BLaER1 treated with 17β-estradiol and CSF1 and Interleukin-3, amounts not matched to agents 10 nM and 100 nM (cell line): ENCODE measurements around the gene CLDN14.

Experiments
- H3K27ac ChIP-seq, 11 experiments: shearing (Covaris generic); formaldehyde crosslinking; 2 replicates each; pipeline ENCODE4 v1.8.1; 2022
- H3K27me3 ChIP-seq, 11 experiments: shearing (Covaris generic); formaldehyde crosslinking; 2 replicates each; pipeline ENCODE4 v1.8.1; 2022
- H3K36me3 ChIP-seq, 11 experiments: shearing (Covaris generic); formaldehyde crosslinking; 2 replicates each; pipeline ENCODE4 v1.8.1; 2022
- H3K4me1 ChIP-seq, 10 experiments: shearing (Covaris generic); formaldehyde crosslinking; 2 replicates each; pipeline ENCODE4 v1.8.1; 2022
- H3K4me2 ChIP-seq, 11 experiments: shearing (Covaris generic); formaldehyde crosslinking; 2 replicates each; pipeline ENCODE4 v1.8.1; 2022
- H3K4me3 ChIP-seq, 10 experiments: shearing (Covaris generic); formaldehyde crosslinking; 2 replicates each; pipeline ENCODE4 v1.8.1; 2022
- H3K9ac ChIP-seq, 11 experiments: shearing (Covaris generic); formaldehyde crosslinking; 2 replicates each; pipeline ENCODE4 v1.8.1; 2022
- H3K9me3 ChIP-seq, 11 experiments: shearing (Covaris generic); formaldehyde crosslinking; replicated peaks in 1 of 11; 2 replicates each; pipeline ENCODE4 v1.8.1; 2022
- H4K20me1 ChIP-seq, 11 experiments: shearing (Covaris generic); formaldehyde crosslinking; 2 replicates each; pipeline ENCODE4 v1.8.1; 2022
- Cebpa-rat ChIP-seq, 11 experiments: shearing (Covaris generic); IDR thresholded peaks; 2 replicates each; pipeline ENCODE4 v1.8.1; 2022

The CLDN14 gene

DNA sequence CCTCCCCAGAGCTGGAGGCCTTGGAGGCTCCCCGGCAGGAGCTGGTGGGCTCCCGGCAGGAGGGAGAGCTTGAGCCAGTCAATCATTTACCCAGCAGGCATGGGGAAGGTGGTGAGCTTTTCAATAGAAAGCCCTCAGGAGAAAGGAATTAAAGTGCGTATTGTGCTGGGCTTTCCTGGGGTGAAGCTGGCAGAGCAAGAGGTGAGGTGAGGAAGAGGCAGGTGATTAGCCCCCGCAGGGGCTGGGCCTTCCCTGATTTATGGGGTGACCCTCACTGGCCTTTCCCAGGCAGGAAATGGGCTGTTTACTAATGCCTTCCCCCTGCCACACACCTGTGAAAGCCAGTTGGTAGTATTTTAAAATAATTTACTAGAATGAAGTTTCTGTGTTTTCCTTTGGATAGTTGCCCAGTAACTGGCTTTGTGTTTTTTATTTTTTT is 25.8 kb downstream of the CLDN14 start:
- Histone ChIP-seq H3K9me3 (no peaks in the 10 kb centered on the region), H3K4me3 (no peak overlapping the region), H3K9ac (no peak overlapping the region), H3K4me2 (no peak overlapping the region), H3K36me3 (no peaks in the 10 kb centered on the region), H3K27ac (no peak overlapping the region), H3K4me1 (peaks cover 0 to 11% (median 0%) of the 10 kb centered on the region in 10 experiments; a peak in 4 of 20 replicates), H4K20me1 (no peaks in the 10 kb centered on the region), H3K27me3 (no peaks in the 10 kb centered on the region)
- no peak for TF ChIP-seq Cebpa-rat (IDR thresholded peaks at IDR 0.05)

DNA sequence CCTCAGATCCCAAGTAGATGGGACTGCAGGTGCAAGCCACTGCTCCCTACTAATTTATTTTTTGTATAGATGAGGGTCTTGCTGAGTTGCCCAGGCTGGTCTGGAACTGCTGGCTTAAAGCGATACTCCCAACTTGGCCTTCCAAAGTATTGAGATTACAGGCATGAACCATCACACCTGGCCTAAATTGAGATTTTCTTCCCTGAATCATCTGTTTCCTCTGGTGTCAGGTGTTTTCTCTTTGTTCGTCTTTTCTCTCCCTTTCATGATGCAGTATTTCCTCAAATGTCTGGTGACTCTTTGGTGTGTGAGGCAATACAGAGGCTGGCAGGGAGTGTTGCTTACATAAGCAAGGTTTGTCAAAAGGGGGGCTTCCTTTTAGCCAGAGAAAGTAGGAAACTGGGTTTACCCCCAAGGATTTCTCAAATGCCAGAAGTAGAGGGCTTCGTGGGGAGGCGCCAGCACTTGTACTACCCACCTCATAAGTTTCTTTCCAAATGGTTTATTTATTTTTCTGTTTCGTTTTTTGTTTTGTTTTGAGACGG is 27.6 kb downstream of the CLDN14 start:
- Histone ChIP-seq H4K20me1 (no peaks in the 10 kb centered on the region), H3K9me3 (no peaks in the 10 kb centered on the region), H3K4me2 (no peak overlapping the region), H3K27me3 (no peaks in the 10 kb centered on the region), H3K27ac (no peak overlapping the region), H3K9ac (no peak overlapping the region), H3K36me3 (no peaks in the 10 kb centered on the region), H3K4me3 (no peak overlapping the region), H3K4me1 (peaks cover 0 to 11% (median 0%) of the 10 kb centered on the region in 10 experiments; a peak in 4 of 20 replicates)
- no peak for TF ChIP-seq Cebpa-rat (IDR thresholded peaks at IDR 0.05)

DNA sequence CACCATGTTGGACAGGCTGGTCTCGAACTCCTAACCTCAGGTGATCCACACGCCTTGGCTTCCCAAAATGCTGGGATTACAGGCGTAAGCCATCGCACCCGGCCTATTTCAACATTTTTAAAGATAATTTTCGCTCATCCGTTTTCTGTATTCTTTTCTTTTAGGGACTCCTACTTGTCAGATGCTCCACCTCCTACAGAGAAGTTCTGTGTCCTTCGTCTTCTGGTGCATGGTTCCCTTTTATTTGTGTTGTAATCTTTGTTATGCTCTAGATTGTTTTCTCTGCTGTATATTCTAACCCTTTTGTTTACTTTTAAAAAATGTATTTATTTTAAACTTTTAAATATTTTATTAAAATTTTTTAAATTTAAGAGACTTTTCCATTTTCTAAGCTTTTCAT is 28.4 kb downstream of the CLDN14 start:
- H3K4me1 ChIP-seq, result peaks cover 0 to 3% (median 0%) of the 10 kb centered on the region in 10 experiments; a peak in 4 of 20 replicates
- no peak overlapping the region for H3K4me2 ChIP-seq
- no peak overlapping the region for H3K27ac ChIP-seq
- no peaks in the 10 kb centered on the region for H3K9me3 ChIP-seq
- no peaks in the 10 kb centered on the region for H3K36me3 ChIP-seq
- no peak overlapping the region for H3K4me3 ChIP-seq
- no peaks in the 10 kb centered on the region for H3K27me3 ChIP-seq
- H4K20me1 ChIP-seq, result no peaks in the 10 kb centered on the region
- H3K9ac ChIP-seq, result no peak overlapping the region
- TF ChIP-seq Cebpa-rat (IDR thresholded peaks at IDR 0.05), result no peak

DNA sequence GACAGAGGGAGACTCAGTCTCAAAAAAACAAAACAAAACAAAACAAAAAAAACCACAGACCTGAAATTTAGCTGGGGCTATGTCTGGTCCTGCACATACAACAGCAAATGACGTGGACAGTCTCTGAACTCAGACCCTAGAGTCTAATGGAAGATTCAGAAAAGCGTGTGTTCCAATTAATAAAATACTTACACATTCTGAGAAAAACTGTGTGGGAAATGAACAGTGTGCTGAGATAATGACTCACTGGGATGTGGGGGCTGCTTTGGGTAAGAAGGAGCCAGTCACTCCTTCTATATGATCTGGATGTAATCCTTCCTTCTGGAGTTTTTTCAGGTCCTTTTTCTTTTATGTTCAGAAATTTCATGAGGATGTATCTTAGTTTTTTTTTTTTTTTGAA is 29.4 kb downstream of the CLDN14 start:
- no peak overlapping the region for H3K4me2 ChIP-seq
- no peak overlapping the region for H3K27ac ChIP-seq
- no peak overlapping the region for H3K9ac ChIP-seq
- no peak overlapping the region for H3K4me3 ChIP-seq
- H3K36me3 ChIP-seq, result no peaks in the 10 kb centered on the region
- H3K27me3 ChIP-seq, result no peaks in the 10 kb centered on the region
- no peaks in the 10 kb centered on the region; a peak in 1 of 20 replicates for H3K4me1 ChIP-seq
- no peak for TF ChIP-seq Cebpa-rat (IDR thresholded peaks at IDR 0.05)
- H4K20me1 ChIP-seq, result no peaks in the 10 kb centered on the region
- no peaks in the 10 kb centered on the region for H3K9me3 ChIP-seq

DNA sequence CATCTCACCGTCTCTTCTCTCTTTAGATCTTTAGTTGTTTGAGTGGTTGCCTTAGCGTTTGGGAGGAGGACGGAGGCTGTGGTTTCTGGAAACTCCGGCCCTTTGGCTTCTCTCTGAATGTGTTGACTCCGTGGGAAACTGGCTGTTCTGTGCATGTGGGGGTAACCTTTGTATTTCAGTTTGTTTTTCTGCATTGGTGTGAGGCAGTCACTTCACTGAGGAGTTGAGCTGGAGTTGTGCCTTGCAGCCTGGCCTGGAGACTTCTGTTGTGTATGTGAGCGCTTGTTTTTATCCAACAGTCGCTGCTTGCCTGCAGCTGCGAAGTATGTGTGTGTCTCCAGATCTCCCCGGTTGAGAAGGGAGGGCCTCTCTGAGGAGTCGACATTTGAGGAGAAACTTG is 33.6 kb downstream of the CLDN14 start:
- Histone ChIP-seq H3K4me1 (no peaks in the 10 kb centered on the region), H3K9ac (no peak overlapping the region), H3K27me3 (no peaks in the 10 kb centered on the region), H3K27ac (no peak overlapping the region), H3K9me3 (no peaks in the 10 kb centered on the region), H3K4me2 (no peak overlapping the region), H3K36me3 (no peaks in the 10 kb centered on the region), H3K4me3 (no peak overlapping the region), H4K20me1 (no peaks in the 10 kb centered on the region)
- no peak for TF ChIP-seq Cebpa-rat (IDR thresholded peaks at IDR 0.05)

DNA sequence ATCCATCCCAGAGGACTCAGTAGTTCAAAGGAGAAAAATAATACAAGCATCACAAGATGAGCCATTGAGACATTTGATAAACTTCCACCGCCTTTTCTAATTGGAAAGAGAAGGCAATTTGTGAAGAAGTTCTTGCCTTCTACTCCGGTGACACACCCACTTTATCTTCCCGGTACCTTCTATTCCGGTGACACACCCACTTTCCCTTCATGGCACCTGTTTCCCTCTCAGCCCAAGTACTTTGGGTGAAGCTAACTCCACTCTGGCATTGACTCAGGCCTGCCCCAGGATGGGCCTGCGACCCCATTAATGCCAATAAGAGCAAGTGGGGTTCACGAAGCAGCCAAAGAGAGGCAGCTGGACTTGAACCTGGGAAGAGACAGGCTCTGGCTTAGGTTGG is 38.2 kb downstream of the CLDN14 start:
- no peak for TF ChIP-seq Cebpa-rat (IDR thresholded peaks at IDR 0.05)
- H3K27ac ChIP-seq, result no peak overlapping the region

DNA sequence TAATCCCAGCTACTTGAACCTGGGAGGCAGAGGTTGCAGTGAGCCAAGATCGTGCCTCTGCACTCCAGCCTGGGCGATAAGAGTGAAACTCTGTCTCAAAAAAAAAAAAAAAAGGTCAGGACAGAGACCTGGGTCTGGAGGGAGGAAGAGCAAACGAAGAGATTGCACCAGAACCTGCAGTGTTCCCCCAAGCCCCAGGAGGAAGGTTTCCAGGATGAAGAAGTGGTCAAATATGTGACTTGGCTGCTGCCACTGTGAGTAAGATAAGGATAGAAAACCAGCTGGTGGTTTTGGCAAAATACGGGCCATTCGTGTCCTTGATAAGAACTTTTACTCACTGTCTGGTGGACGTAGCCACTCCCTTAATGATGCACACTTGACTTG is 42.2 kb downstream of the CLDN14 start:
- Histone ChIP-seq H4K20me1 (no peaks in the 10 kb centered on the region), H3K4me3 (no peak overlapping the region), H3K4me2 (no peak overlapping the region), H3K4me1 (no peaks in the 10 kb centered on the region), H3K27ac (no peak overlapping the region), H3K9me3 (peaks cover 0 to 5% (median 0%) of the 10 kb centered on the region in 11 experiments; a peak in 1 of 22 replicates), H3K9ac (no peak overlapping the region), H3K36me3 (no peaks in the 10 kb centered on the region), H3K27me3 (no peaks in the 10 kb centered on the region)
- no peak for TF ChIP-seq Cebpa-rat (IDR thresholded peaks at IDR 0.05)

More for the DNA sequence above, 38.2 kb downstream of the CLDN14 start:
- Histone ChIP-seq H3K9me3 (peaks cover 0 to 5% (median 0%) of the 10 kb centered on the region in 11 experiments; a peak in 1 of 22 replicates), H4K20me1 (no peaks in the 10 kb centered on the region), H3K9ac (no peak overlapping the region), H3K4me3 (no peak overlapping the region), H3K36me3 (no peaks in the 10 kb centered on the region), H3K27me3 (no peaks in the 10 kb centered on the region), H3K4me1 (no peaks in the 10 kb centered on the region), H3K4me2 (no peak overlapping the region)

DNA sequence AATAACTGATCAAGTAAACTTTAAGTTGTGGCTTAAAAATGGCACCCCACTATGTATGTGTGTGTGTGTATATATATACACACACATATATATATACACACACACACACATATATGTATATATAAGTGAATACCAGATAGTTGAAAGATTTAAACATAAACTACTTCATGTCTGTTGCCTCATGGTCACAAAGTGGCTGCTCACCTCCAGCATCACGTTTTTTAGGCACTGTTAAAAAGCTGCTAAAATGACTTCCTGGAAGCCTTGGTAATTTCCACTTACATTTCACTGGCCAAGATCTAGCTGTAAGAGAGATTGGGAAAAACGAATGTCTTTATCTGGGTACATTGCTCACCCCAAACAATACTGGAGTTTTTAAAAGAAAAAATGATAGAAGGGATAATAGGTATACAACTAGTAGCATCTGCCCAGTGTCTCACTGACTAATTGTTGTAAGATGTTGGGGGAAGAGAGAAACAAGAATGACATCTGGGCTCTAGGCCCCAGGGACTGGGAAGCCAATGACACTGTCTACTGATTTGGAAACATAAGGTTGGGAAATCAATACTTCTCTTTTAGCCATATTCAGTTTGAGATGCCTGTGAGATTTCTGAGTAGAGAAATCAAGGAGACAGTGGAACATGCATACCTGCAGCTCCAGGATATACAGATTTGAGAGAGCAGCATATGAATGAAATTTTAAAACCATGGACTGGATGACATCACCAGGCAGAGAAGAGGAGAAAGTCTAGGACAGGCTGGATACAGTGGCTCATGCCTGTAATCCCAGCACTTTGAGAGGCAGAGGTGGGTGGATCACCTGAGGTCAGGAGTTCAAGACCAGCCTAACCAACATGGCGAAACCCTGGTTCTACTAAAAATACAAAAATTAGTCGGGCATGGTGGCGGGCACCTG is 42.8 kb downstream of the CLDN14 start:
- Histone ChIP-seq H3K4me1 (peaks cover 0 to 2% (median 0%) of the 10 kb centered on the region in 10 experiments; a peak in 4 of 20 replicates), H3K9me3 (peaks cover 0 to 5% (median 0%) of the 10 kb centered on the region in 11 experiments; a peak in 1 of 22 replicates), H3K27me3 (no peaks in the 10 kb centered on the region), H3K36me3 (no peaks in the 10 kb centered on the region), H4K20me1 (no peaks in the 10 kb centered on the region), H3K27ac (no peak overlapping the region), H3K4me2 (no peak overlapping the region), H3K9ac (no peak overlapping the region), H3K4me3 (no peak overlapping the region)
- no peak for TF ChIP-seq Cebpa-rat (IDR thresholded peaks at IDR 0.05)

DNA sequence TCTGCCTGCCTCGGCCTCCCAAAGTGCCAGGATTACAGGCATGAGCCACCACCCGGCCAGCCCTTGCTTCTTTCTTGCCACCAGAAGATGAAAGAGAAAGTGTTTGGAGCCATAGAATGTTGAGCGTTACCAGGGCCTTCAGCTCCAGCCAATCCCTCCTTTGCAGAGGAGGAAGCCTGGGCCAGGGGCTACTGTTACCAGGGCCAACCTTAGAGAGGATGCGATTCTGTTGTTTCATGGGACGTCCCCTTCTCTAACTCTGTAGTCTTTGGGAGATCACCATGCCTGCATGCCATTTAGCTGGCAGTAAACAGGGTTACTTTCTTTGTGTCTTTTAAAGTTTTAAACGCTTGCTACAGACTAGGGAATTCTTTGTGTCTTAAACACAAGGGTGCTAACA is 45.8 kb downstream of the CLDN14 start:
- Histone ChIP-seq H3K27me3 (no peaks in the 10 kb centered on the region; a peak in 3 of 22 replicates), H3K4me2 (no peak overlapping the region), H3K27ac (no peak overlapping the region), H3K4me3 (no peak overlapping the region), H3K4me1 (peaks cover 0 to 31% (median 14%) of the 10 kb centered on the region in 10 experiments; a peak in 13 of 20 replicates), H3K36me3 (no peaks in the 10 kb centered on the region), H3K9me3 (peaks cover 0 to 5% (median 0%) of the 10 kb centered on the region in 11 experiments; a peak in 1 of 22 replicates), H4K20me1 (no peaks in the 10 kb centered on the region), H3K9ac (no peak overlapping the region)
- no peak for TF ChIP-seq Cebpa-rat (IDR thresholded peaks at IDR 0.05)
